Activated B cell treated with CpG ODN at 0.5 μM for 24 hours (primary cell): ENCODE measurements around the gene FARS2. TPM values are rescaled to one million over a fixed set of nuclear protein-coding genes. Genes with fewer than 3 reads are reported as not detected.
A peak's percentile ranks its signal among the peaks of the same experiment; 100 is the strongest.

ENCODE experiments used
- ATAC-seq: fragments of 200-7000 bp; cut with Tn5 transposase; one replicate; pipeline ENCODE4 v1.10.0; 2021; ENCODE audit warnings: low read depth, mild to moderate bottlenecking, moderate library complexity
- CTCF ChIA-PET: fragments of 350-600 bp; sonication (Branson Sonifier 250); formaldehyde crosslinking; loops from one replicate; lab custom pipeline; 2021; ENCODE audit warnings: antibody characterized with exemption; lab: Charles Lee
- POLR2A ChIA-PET: fragments of 350-600 bp; sonication (Branson Sonifier 250); formaldehyde crosslinking; loops from one replicate; lab custom pipeline; 2021; ENCODE audit warnings: antibody characterized with exemption; lab: Charles Lee
- DNase-seq: peaks from one replicate; pipeline ENCODE4 v3.0.0; 2022
- H3K27ac Mint-ChIP-seq: one replicate; pipeline ENCODE4 v1.8.0; 2020; ENCODE audit warnings: mixed read lengths
- H3K27me3 Mint-ChIP-seq: one replicate; pipeline ENCODE4 v1.8.0; 2021; ENCODE audit warnings: mixed read lengths
- H3K36me3 Mint-ChIP-seq: one replicate; pipeline ENCODE4 v1.8.0; 2021; ENCODE audit warnings: low read depth, mixed read lengths
- H3K4me1 Mint-ChIP-seq: one replicate; pipeline ENCODE4 v1.8.0; 2021; ENCODE audit warnings: mixed read lengths
- H3K4me3 Mint-ChIP-seq: one replicate; pipeline ENCODE4 v1.8.0; 2020; ENCODE audit warnings: mild to moderate bottlenecking, mixed read lengths
- H3K9me3 Mint-ChIP-seq: one replicate; pipeline ENCODE4 v1.8.0; 2020; ENCODE audit warnings: mixed read lengths
- intact Hi-C: fragments of 100-400 bp; cut with micrococcal nuclease; formaldehyde crosslinking; loops from one replicate; pipeline ENCODE4 v1.15.1; 2024
- total RNA-seq: library from RNA; stranded (reverse); gene quantifications from 2 replicates; pipeline ENCODE4 v1.2.3, GENCODE V29; 2022
- TF ChIP-seq, protein P1 (sequence below): fragments of 200-600 bp; IDR thresholded peaks from one replicate; pipeline ENCODE4 v1.8.0; 2022; ENCODE audit warnings: antibody characterized with exemption, mild to moderate bottlenecking

FARS2 gene
- total RNA-seq, 1 donor from 2014 or later = 32.7 TPM

DNA sequence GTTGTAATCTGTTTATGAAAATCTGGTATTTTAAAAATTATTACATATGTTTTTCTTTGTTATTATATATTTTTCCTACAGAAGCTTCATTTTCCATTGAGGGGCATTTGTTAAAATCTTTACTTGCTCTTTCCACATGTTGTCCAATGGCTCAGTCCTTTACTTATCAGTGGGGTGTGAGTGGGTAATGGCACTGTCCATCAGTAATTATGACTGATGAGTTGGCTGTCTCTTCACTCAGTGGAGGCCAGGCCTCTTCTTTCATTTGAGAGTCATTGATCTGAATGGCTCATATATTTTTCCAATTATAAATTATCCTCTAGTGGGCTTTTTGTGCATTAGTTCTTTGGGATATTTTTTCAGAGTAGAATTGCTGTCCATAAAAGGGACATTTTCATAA, 45.7 kb downstream of the FARS2 start:
- Mint-ChIP-seq H3K36me3 (no peaks in the 10 kb centered on the region), H3K27ac (no peak overlapping the region), H3K9me3 (no peaks in the 10 kb centered on the region), H3K4me3 (no peak overlapping the region), H3K27me3 (no peaks in the 10 kb centered on the region), H3K4me1 (peaks cover 16% of the 10 kb centered on the region)
- ChIA-PET CTCF (no interaction called here), POLR2A (no interaction called here)
- TF ChIP-seq, protein P1, sequence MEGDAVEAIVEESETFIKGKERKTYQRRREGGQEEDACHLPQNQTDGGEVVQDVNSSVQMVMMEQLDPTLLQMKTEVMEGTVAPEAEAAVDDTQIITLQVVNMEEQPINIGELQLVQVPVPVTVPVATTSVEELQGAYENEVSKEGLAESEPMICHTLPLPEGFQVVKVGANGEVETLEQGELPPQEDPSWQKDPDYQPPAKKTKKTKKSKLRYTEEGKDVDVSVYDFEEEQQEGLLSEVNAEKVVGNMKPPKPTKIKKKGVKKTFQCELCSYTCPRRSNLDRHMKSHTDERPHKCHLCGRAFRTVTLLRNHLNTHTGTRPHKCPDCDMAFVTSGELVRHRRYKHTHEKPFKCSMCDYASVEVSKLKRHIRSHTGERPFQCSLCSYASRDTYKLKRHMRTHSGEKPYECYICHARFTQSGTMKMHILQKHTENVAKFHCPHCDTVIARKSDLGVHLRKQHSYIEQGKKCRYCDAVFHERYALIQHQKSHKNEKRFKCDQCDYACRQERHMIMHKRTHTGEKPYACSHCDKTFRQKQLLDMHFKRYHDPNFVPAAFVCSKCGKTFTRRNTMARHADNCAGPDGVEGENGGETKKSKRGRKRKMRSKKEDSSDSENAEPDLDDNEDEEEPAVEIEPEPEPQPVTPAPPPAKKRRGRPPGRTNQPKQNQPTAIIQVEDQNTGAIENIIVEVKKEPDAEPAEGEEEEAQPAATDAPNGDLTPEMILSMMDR = no peak
- DNase-seq (no peak), ATAC-seq (no peak)
- intact Hi-C loops = no loop called here

DNA sequence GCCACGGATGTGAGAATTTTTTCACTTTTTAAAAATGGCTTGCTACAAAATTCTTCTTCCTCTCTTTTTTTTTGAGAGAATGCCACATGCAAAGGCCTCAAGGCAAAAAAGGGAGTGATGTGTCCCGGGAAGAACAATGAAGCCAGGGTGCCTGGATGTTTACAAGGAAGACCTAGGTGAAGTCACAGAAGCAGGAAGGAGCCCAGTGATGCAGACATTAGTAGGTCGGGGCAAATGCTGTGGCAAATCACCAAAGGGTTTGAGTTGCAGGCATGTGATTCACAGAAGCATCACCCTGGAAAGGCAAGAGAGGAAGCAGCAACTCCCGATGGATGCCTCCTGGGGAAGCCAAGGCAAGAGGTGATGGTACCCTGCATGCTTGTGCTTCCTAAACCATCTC, 46.8 kb downstream of the FARS2 start:
- H3K27ac Mint-ChIP-seq = no peak overlapping the region
- H3K36me3 Mint-ChIP-seq = no peaks in the 10 kb centered on the region
- no peak for DNase-seq
- ChIA-PET POLR2A (interaction anchor here (0.5 kb wide), 1 partner anchor 76 kb away, joined by 3 read pairs; no protein-coding TSS in a partner anchor), CTCF (no interaction called here)
- no peak for ATAC-seq
- H3K9me3 Mint-ChIP-seq = no peaks in the 10 kb centered on the region
- no peaks in the 10 kb centered on the region for H3K27me3 Mint-ChIP-seq
- TF ChIP-seq, protein P1 = no peak
- intact Hi-C loops = no loop called here
- H3K4me1 Mint-ChIP-seq = peaks cover 13% of the 10 kb centered on the region
- no peak overlapping the region for H3K4me3 Mint-ChIP-seq

DNA sequence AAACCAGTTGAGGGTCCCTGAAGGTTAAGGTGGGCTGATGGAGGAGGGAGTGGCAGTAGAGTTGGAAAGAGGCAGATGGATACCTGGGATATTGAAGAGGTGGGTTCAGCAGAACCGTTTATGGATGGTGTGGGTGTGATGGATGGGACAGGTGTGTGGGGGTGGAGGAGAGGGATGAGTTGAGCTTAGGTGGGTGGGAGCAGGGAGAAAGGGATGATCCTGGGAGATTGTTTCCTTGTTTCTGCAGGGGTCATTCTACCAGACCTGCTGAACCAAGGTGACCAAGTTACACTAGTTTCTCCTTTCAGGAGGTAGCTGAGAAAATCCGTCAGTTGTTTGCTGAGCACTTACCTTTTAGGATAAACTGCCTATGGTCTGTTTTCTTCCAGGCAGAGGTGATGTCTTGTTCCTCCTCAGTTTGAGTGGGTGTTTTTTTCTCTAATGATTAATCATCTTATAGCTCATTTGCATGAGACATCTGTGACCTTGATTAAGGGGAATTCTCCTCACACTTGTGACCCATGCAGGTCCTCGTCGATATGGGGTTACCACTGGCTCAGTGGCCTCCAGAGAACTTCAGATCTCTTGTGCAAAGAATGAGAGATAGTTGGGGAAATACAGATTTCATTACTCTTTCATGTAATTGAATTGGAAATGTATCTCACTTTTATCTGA, 53.0 kb downstream of the FARS2 start:
- CTCF ChIA-PET = interaction anchor here (3.6 kb wide), 1 partner anchor 11 kb away, joined by 20 read pairs; no protein-coding TSS in a partner anchor
- intact Hi-C loops = no loop called here
- ATAC-seq (peak; percentile 87), DNase-seq (no peak)
- TF ChIP-seq, protein P1 = no peak
- Mint-ChIP-seq H3K27me3 (no peaks in the 10 kb centered on the region), H3K27ac (peak overlapping the region; percentile 69), H3K4me3 (peak overlapping the region; percentile 42), H3K9me3 (no peaks in the 10 kb centered on the region), H3K36me3 (no peaks in the 10 kb centered on the region), H3K4me1 (peaks cover 49% of the 10 kb centered on the region)
- POLR2A ChIA-PET = interaction anchor here (0.6 kb wide), 1 partner anchor 366 kb away, joined by 3 read pairs; no protein-coding TSS in a partner anchor

DNA sequence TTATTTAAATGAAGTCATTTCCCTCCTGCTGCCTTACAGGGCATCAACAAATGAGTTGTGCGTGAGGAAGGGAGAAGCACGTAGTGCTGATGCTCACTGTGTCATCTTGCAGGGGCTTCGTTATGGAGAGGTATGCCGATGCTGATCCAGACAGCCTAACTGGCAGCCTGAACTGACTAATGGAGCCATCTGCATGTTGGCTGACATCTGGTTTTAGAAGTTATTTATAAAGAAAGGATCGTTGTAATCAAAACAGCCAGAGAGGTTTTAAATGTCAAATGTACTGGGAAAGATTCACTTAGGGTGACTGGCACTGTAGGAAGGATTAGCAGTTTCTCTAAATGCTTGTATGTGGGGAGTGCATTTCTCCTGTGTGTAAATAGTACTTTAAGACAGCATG, 54.6 kb downstream of the FARS2 start:
- Mint-ChIP-seq H3K27me3 (no peaks in the 10 kb centered on the region), H3K4me3 (no peak overlapping the region), H3K36me3 (no peaks in the 10 kb centered on the region), H3K4me1 (peaks cover 49% of the 10 kb centered on the region), H3K9me3 (no peaks in the 10 kb centered on the region), H3K27ac (no peak overlapping the region)
- intact Hi-C loops = no loop called here
- TF ChIP-seq, protein P1 = no peak
- ATAC-seq (no peak), DNase-seq (no peak)
- POLR2A ChIA-PET = no interaction called here
- CTCF ChIA-PET = no interaction called here

DNA sequence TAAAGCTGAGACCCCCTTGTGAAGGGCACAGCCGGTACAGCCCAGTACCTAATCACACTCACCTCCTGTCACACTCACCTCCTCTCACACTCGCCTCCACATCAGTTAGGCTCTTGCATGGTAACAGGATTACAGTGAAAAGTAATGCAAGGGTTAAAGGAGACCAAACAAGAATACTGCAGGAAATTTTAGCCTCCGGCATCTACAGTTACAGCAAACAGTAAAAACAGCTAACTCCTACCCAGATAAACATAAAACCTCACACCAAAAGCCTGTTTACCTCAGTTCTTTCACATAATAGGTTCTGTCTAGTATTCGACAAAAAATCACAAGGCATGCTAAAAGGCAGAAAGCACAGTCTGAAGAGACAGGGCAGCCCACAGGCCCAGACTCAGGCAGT, 55.6 kb downstream of the FARS2 start:
- Mint-ChIP-seq H3K27ac (no peak overlapping the region), H3K9me3 (no peaks in the 10 kb centered on the region), H3K4me3 (no peak overlapping the region), H3K4me1 (peaks cover 49% of the 10 kb centered on the region), H3K27me3 (no peaks in the 10 kb centered on the region), H3K36me3 (no peaks in the 10 kb centered on the region)
- ChIA-PET POLR2A (no interaction called here), CTCF (interaction anchor here (0.8 kb wide), 1 partner anchor 14 kb away, joined by 3 read pairs; no protein-coding TSS in a partner anchor)
- intact Hi-C loops = no loop called here
- DNase-seq = no peak
- TF ChIP-seq, protein P1 = no peak
- no peak for ATAC-seq
